Measurements from ENCODE around the gene PLLP. TPM values are rescaled to one million over a fixed set of nuclear protein-coding genes. Genes with fewer than 3 reads are reported as not detected.

Gene PLLP
- total RNA-seq, 1 experiment from 2014 or later: not detected

DNA sequence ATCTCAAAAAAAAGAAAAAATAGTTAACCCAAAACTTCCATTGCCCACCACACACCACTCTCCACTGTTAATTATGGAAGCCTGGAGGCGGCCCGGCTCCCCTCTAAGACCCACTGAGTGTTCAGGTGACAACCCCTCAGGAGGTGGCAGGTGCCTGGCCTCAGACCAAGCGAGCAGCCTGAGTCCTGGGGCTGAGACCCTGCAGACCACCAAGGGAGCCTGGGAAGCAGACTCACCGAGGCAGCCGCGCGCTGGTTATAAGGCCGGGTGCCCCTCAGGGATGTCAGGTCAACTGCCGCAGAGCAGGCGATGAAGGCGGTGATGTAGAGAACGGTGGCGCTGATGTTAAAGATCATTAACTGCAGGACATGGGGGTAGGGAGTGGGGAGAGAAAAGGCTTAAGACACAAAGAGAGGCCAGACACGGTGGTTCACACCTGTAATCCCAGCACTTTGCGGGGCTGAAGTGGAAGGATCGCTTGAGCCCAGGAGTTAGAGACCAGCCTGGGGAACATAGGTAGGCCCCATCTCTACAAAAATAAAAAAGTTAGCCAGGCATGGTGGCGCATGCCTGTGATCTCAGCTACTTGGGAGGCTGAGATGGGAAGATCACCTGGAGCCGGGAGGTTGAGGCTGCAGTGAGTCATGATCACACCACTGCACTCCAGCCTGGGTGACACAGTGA lies 26.1 kb downstream of the PLLP start:
- no peak overlapping the region for H3K9ac ChIP-seq (ENCODE audit: low read length)
- H3K9me3 ChIP-seq (ENCODE audit: low read length): no peaks in the 10 kb centered on the region

DNA sequence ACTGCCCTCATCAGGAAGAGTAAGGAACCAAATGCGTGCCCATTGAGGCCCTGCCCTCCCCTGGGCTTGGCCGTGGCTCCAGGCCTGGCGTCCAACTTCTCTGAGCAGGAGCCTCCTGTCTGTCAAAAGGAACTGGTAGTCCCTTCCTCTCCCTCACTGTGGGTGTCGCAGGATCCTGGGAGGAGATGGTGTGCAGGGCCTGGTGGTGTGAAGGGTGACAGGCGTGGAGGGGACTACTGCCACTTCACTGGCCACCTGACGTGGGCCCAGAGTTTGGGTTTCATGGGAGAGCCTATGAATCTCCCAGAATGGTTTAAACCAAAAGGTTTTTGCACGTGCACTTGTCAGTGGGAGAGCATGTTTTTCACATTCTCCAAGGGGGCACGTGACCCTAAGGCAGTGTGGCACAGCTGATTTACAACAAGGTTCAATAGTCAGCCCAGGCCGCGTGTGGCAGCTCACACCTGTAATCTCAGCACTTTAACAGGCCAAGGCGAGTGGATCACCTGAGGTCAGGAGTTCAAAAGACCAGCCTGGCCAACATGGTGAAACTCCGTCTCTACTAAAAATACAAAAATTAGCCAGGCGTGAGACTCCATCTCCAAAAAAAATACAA lies 26.9 kb downstream of the PLLP start:
- Histone ChIP-seq H4K20me1 (ENCODE audit: insufficient read depth, low read depth, low read length) (no peaks in the 10 kb centered on the region), H3K27ac (ENCODE audit: low read length) (no peak overlapping the region), H3K36me3 (ENCODE audit: insufficient read depth, low read length) (0 out of 2 replicates have a peak, but pooled peaks cover 1% of the 10 kb centered on the region), H3K9me2 (replicated peaks; ENCODE audit: insufficient read depth, low read length) (no peaks in the 10 kb centered on the region), H3K27me3 (ENCODE audit: low read length) (no peaks in the 10 kb centered on the region), H3K79me2 (ENCODE audit: low read length) (no peaks in the 10 kb centered on the region), H2AFZ (ENCODE audit: low read length) (no peak overlapping the region), H3K4me3 (ENCODE audit: low read length) (no peak overlapping the region), H3K4me2 (ENCODE audit: low read depth, low read length, poor library complexity, severe bottlenecking) (no peak overlapping the region), H3K4me1 (ENCODE audit: low read length) (peaks cover 4% of the 10 kb centered on the region), H3K9me3 (ENCODE audit: low read length) (no peaks in the 10 kb centered on the region), H3K9ac (ENCODE audit: low read length) (no peak overlapping the region)
- no peak for DNase-seq

More for the DNA sequence above, 26.1 kb downstream of the PLLP start:
- H3K27me3 ChIP-seq (ENCODE audit: low read length): no peaks in the 10 kb centered on the region
- no peak overlapping the region for H3K4me2 ChIP-seq (ENCODE audit: low read depth, low read length, poor library complexity, severe bottlenecking)
- H3K4me1 ChIP-seq (ENCODE audit: low read length): peaks cover 4% of the 10 kb centered on the region
- H3K79me2 ChIP-seq (ENCODE audit: low read length): no peaks in the 10 kb centered on the region
- no peaks in the 10 kb centered on the region for H3K36me3 ChIP-seq (ENCODE audit: insufficient read depth, low read length)
- H3K27ac ChIP-seq (ENCODE audit: low read length): no peak overlapping the region
- no peak for DNase-seq
- no peak overlapping the region for H2AFZ ChIP-seq (ENCODE audit: low read length)
- no peaks in the 10 kb centered on the region for H3K9me2 ChIP-seq (replicated peaks; ENCODE audit: insufficient read depth, low read length)
- H3K4me3 ChIP-seq (ENCODE audit: low read length): no peak overlapping the region
- no peaks in the 10 kb centered on the region for H4K20me1 ChIP-seq (ENCODE audit: insufficient read depth, low read depth, low read length)

DNA sequence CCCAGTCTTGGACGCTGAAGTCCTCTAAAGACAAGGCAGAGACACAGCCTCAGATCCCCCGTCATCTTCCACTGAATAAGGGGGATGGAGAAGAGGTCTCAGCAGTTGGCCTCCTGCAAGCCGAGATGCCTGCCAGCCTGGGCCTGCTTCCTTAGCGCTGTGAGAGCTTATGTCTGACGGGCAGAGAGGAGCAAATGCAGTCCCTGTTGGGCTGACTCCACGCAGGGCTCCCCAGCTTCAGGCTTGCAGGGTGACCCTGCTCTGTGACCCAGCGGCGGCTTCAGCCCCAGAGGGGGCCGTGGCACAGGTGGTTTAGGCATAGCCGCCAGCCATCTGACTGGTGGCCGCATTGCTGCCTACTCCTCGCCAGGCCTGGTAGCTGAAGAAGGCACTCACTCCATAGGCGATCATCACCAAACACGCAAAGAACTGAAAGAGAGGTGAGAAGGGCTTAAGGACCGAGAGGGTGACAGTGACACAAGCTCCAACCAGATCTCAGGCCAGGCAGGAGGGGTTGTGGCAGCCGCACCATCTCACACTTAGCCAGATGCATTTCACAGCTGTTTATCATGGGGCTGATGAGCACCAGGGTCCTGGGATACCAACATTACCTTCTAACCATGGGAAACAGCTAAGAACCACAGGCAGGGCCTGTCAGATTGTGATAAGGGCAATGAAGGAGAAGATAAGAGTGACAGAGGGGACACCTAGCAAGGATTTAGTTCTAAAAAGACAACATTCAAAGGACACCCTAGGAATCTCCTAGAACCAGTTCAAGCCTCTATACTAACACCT lies 27.7 kb downstream of the PLLP start:
- Histone ChIP-seq H4K20me1 (ENCODE audit: insufficient read depth, low read depth, low read length) (no peaks in the 10 kb centered on the region), H3K27me3 (ENCODE audit: low read length) (no peaks in the 10 kb centered on the region), H3K9ac (ENCODE audit: low read length) (no peak overlapping the region), H3K4me2 (ENCODE audit: low read depth, low read length, poor library complexity, severe bottlenecking) (no peak overlapping the region), H3K9me2 (replicated peaks; ENCODE audit: insufficient read depth, low read length) (no peaks in the 10 kb centered on the region), H3K79me2 (ENCODE audit: low read length) (no peaks in the 10 kb centered on the region), H3K4me3 (ENCODE audit: low read length) (no peak overlapping the region), H3K9me3 (ENCODE audit: low read length) (no peaks in the 10 kb centered on the region), H3K27ac (ENCODE audit: low read length) (no peak overlapping the region), H3K4me1 (ENCODE audit: low read length) (peaks cover 4% of the 10 kb centered on the region), H3K36me3 (ENCODE audit: insufficient read depth, low read length) (peaks cover 8% of the 10 kb centered on the region; the same call in 1 of the 2 replicates), H2AFZ (ENCODE audit: low read length) (no peak overlapping the region)
- DNase-seq: no peak

DNA sequence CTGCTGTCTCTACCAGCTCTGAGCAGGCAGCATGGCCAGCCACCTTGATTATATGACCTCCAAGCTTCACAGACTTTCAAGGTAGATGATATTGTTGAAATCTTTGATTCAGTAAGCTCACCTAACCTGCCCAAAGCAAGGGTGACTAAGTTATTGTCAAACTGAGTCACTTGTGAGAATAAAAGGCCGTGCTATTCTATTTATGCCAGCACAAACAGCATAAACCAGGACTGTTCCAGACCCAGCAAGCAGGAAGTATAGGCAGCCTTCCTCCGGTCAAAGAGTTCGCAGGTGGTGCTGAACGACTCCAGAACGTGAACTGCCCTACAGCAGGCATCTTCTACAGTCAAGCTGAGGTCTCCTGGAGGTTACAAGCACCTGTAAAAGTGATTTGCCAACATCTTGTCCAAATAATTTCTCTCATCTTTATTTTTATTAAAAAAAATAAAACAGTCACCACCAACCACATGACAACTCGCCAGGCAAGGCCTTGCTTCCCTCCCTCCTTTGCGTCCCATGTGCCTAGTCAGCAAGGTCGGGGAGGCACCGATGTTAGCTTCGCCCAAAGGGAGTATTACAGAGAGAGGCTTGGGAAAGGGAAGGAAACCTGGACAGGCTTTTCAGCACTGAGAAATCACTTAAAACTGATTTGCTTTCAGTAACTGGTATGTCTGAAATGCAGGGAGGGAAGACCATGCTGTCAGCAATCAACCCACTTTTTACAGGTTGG lies 28.6 kb downstream of the PLLP start:
- H3K27ac ChIP-seq (ENCODE audit: low read length): no peak overlapping the region
- no peak overlapping the region for H3K4me2 ChIP-seq (ENCODE audit: low read depth, low read length, poor library complexity, severe bottlenecking)
- H3K79me2 ChIP-seq (ENCODE audit: low read length): no peaks in the 10 kb centered on the region
- H2AFZ ChIP-seq (ENCODE audit: low read length): no peak overlapping the region
- H3K4me1 ChIP-seq (ENCODE audit: low read length): peaks cover 4% of the 10 kb centered on the region
- H3K36me3 ChIP-seq (ENCODE audit: insufficient read depth, low read length): peaks cover 10% of the 10 kb centered on the region
- H3K4me3 ChIP-seq (ENCODE audit: low read length): no peak overlapping the region
- H4K20me1 ChIP-seq (ENCODE audit: insufficient read depth, low read depth, low read length): no peaks in the 10 kb centered on the region
- no peaks in the 10 kb centered on the region for H3K9me3 ChIP-seq (ENCODE audit: low read length)
- no peak for DNase-seq
- H3K27me3 ChIP-seq (ENCODE audit: low read length): no peaks in the 10 kb centered on the region
- H3K9ac ChIP-seq (ENCODE audit: low read length): no peak overlapping the region
- H3K9me2 ChIP-seq (replicated peaks; ENCODE audit: insufficient read depth, low read length): no peaks in the 10 kb centered on the region

DNA sequence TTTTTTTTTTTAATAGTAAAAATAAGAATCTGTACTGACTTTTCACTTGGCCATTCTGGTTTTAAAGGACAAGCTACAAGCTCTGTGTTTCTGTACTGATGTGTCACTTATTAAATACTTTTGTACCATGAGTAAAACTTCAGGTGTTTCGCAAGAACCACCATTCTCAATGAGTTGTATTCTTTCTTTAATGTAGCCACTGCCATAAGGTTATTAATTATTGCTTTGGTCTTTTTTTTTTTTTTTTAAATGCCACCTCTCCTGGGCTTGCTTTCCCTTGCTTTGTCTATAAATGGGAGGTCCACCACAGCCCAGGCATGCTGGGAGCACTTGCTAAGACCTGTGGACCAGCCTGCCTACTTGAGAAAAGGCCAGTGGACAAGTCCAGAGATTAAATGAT lies 31.0 kb downstream of the PLLP start:
- H3K9ac ChIP-seq (ENCODE audit: low read length): no peak overlapping the region
- H3K9me2 ChIP-seq (replicated peaks; ENCODE audit: insufficient read depth, low read length): no peaks in the 10 kb centered on the region
- H3K4me2 ChIP-seq (ENCODE audit: low read depth, low read length, poor library complexity, severe bottlenecking): no peak overlapping the region
- no peak for DNase-seq
- H3K4me3 ChIP-seq (ENCODE audit: low read length): no peak overlapping the region
- H3K27ac ChIP-seq (ENCODE audit: low read length): no peak overlapping the region
- no peaks in the 10 kb centered on the region for H3K4me1 ChIP-seq (ENCODE audit: low read length)
- no peaks in the 10 kb centered on the region for H3K27me3 ChIP-seq (ENCODE audit: low read length)
- H3K36me3 ChIP-seq (ENCODE audit: insufficient read depth, low read length): peaks cover 21% of the 10 kb centered on the region
- H3K79me2 ChIP-seq (ENCODE audit: low read length): no peaks in the 10 kb centered on the region
- H3K9me3 ChIP-seq (ENCODE audit: low read length): no peaks in the 10 kb centered on the region
- H4K20me1 ChIP-seq (ENCODE audit: insufficient read depth, low read depth, low read length): no peaks in the 10 kb centered on the region
- no peak overlapping the region for H2AFZ ChIP-seq (ENCODE audit: low read length)

DNA sequence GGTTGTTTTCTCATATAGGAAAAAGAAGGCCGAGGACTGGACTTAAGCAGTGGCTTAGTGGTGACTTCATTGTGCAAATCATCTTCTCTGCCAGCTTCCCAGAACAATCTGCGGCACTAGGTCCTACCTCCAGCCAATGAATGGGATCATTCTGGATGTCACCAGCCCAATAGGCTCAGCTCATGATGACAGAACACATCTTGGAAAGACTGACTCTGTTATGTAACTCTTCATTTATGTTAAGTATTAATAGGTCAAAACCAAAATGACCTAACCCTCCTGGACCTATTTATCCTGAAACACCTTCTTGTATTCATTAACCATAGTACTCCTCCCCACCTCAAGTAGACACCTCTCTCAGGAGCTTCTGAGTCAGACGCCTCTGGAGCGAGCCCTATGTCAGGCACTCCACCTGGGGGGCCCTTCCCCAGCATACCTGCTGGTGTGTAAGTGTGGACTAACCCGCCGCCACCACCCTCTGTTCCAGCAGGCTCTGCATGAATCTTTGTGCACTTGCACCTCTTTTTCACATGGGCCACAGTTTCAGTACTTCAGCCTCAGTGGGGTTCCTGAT lies 32.2 kb downstream of the PLLP start:
- DNase-seq: no peak
- peaks cover 27% of the 10 kb centered on the region for H3K36me3 ChIP-seq (ENCODE audit: insufficient read depth, low read length)

DNA sequence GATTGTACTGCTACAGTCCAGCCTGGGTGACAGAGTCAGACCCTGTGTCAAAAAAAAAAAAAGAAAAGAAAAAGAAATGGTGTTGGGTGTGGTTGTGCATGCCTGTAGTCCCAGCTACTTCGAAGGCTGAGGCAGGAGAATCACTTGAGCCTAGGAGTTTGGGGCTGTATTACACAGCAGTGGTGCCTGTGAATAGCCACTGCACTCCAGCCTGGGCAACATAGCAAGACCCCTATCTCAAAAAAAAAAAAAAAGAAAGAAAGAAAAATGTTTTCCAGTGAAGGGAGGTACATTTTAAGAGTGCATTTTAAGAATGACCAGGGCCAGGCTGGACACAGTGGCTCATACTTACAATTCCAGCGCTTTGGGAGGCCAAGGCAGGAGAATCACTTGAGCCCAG lies 33.1 kb downstream of the PLLP start:
- no peak for DNase-seq
- Histone ChIP-seq H3K9me3 (ENCODE audit: low read length) (no peaks in the 10 kb centered on the region), H3K4me3 (ENCODE audit: low read length) (no peak overlapping the region), H3K79me2 (ENCODE audit: low read length) (no peaks in the 10 kb centered on the region; the same call in 1 of the 2 replicates), H3K27ac (ENCODE audit: low read length) (no peak overlapping the region), H4K20me1 (ENCODE audit: insufficient read depth, low read depth, low read length) (no peaks in the 10 kb centered on the region), H3K4me2 (ENCODE audit: low read depth, low read length, poor library complexity, severe bottlenecking) (no peak overlapping the region), H3K36me3 (ENCODE audit: insufficient read depth, low read length) (peaks cover 30% of the 10 kb centered on the region), H3K4me1 (ENCODE audit: low read length) (no peaks in the 10 kb centered on the region), H2AFZ (ENCODE audit: low read length) (no peak overlapping the region), H3K27me3 (ENCODE audit: low read length) (no peaks in the 10 kb centered on the region), H3K9ac (ENCODE audit: low read length) (no peak overlapping the region), H3K9me2 (replicated peaks; ENCODE audit: insufficient read depth, low read length) (no peaks in the 10 kb centered on the region)

More for the DNA sequence above, 32.2 kb downstream of the PLLP start:
- H3K79me2 ChIP-seq (ENCODE audit: low read length): no peaks in the 10 kb centered on the region
- no peak overlapping the region for H2AFZ ChIP-seq (ENCODE audit: low read length)
- no peaks in the 10 kb centered on the region for H3K4me1 ChIP-seq (ENCODE audit: low read length)
- H3K27ac ChIP-seq (ENCODE audit: low read length): no peak overlapping the region
- no peak overlapping the region for H3K9ac ChIP-seq (ENCODE audit: low read length)
- H4K20me1 ChIP-seq (ENCODE audit: insufficient read depth, low read depth, low read length): no peaks in the 10 kb centered on the region
- H3K9me2 ChIP-seq (replicated peaks; ENCODE audit: insufficient read depth, low read length): no peaks in the 10 kb centered on the region
- H3K4me2 ChIP-seq (ENCODE audit: low read depth, low read length, poor library complexity, severe bottlenecking): no peak overlapping the region
- H3K9me3 ChIP-seq (ENCODE audit: low read length): no peaks in the 10 kb centered on the region
- no peaks in the 10 kb centered on the region for H3K27me3 ChIP-seq (ENCODE audit: low read length)
- H3K4me3 ChIP-seq (ENCODE audit: low read length): no peak overlapping the region

Data from Karpas-422 (cell line).